Adrenal gland (tissue), 12 donors: ENCODE results near the gene RALGAPA1. TPM values are rescaled to one million over a fixed set of nuclear protein-coding genes. Genes with fewer than 3 reads are reported as not detected.

Source experiments
- DNase-seq, 7 donors: peaks; one replicate each; pipeline ENCODE4 v3.0.0-alpha.2; 2019 to 2020
- H3K27ac ChIP-seq, 5 donors: fragments of 200-600 bp; sonication (generic) in 4 of 5; 1 replicate in 3 of 5; 2 replicates in 2 of 5; pipeline versions ENCODE4 v1.5.1 to v1.8.0; 2016 to 2020; ENCODE audit warnings: mild to moderate bottlenecking in 1 of 5
- H3K27me3 ChIP-seq: fragments of 200-600 bp; 2 replicates; pipeline ENCODE4 v1.8.0; 2021
- H3K36me3 ChIP-seq, 2 donors: fragments of 200-600 bp; replicated peaks in 1 of 2; 1 replicate in 1 of 2; 2 replicates in 1 of 2; pipeline versions ENCODE4 v1.5.1 to v1.8.0; 2018 to 2022
- H3K4me1 ChIP-seq, 2 donors: fragments of 200-600 bp; replicated peaks in 1 of 2; 1 replicate in 1 of 2; 2 replicates in 1 of 2; pipeline versions ENCODE4 v1.5.1 to v1.8.0; 2018 to 2021
- H3K4me3 ChIP-seq, 4 donors: fragments of 200-600 bp; sonication (generic) in 3 of 4; one replicate each; pipeline ENCODE4 v1.5.1; 2016 to 2018
- H3K9me3 ChIP-seq, 3 donors: fragments of 200-600 bp; sonication (generic) in 1 of 3; replicated peaks in 1 of 3; 1 replicate in 2 of 3; 2 replicates in 1 of 3; pipeline versions ENCODE4 v1.5.1 to v1.8.0; 2016 to 2021
- POLR2A ChIP-seq, 2 donors: fragments of 450-650 bp; IDR thresholded peaks; one replicate each; pipeline ENCODE4 v1.6.1; 2017; ENCODE audit warnings: antibody characterized with exemption in 2 of 2, mild to moderate bottlenecking in 2 of 2, moderate library complexity in 1 of 2
- WGBS, 4 donors: extraction: QIAGEN DNeasy Blood & Tissue Kit in 2 of 4; methylation state at CpG; one replicate each; pipeline versions ENCODE4 v1.1.5 to v1.1.7; 2013 to 2017; 5-methylcytosine and 5-hydroxymethylcytosine counted together
- intact Hi-C, 2 donors: fragments of 100-400 bp; cut with DNase I; formaldehyde crosslinking; loops; one replicate each; pipeline versions ENCODE4 v1.14.1 to v1.15.0; 2022 to 2023
- polyA plus RNA-seq, 3 donors: library from polyadenylated mRNA; stranded (reverse); fragments of 200-250 nt in 2 of 3; fragments of 350-450 nt in 1 of 3; fragmentation: Illumina TruSeq in 1 of 3; extraction: RNeasy Lipid Tissue Mini Kit (QIAGEN cat#74804) in 1 of 3; gene quantifications; one replicate each; pipeline ENCODE4 v1.2.3, GENCODE V29; 2013 to 2014
- total RNA-seq, 9 donors: library from RNA; depleted of rRNA in 4 of 9; stranded (reverse); fragments of >200 nt in 4 of 9; fragments of 120-200 nt in 1 of 9; fragmentation: NEBNext Ultra II Directional in 1 of 9; extraction: Animal tissue kit (Norgen Biotek cat#: 25700) in 1 of 9; gene quantifications; one replicate each; pipeline versions ENCODE4 v1.1.0 to v1.2.4, GENCODE V29; 2013 to 2023
- TF ChIP-seq, protein P1 (sequence below), 6 experiments: fragments of 450-650 bp in 4 of 6; fragments of 200-600 bp in 2 of 6; sonication (generic) in 1 of 6; IDR thresholded peaks; 1 replicate in 5 of 6; 2 replicates in 1 of 6; pipeline versions ENCODE4 v1.5.1 to v1.8.0; 2016 to 2021; ENCODE audit warnings: antibody characterized with exemption in 6 of 6, mild to moderate bottlenecking in 2 of 6, moderate library complexity in 1 of 6
- donor health status: healthy with polysubstance abuse.
- donor health status: Bipolar disorder and iron deficiency.
- donor health status: DM: yes; HTN: yes; CAD: no.
- donor health status: DM: no; HTN: no; CAD: no.
- donor health status: DM: no; HTN: no; CAD: no.
- donor health status: DM: yes; HTN: yes; CAD: no.

RALGAPA1 gene
- total and polyA plus RNA-seq, 12 donors: 31.7 to 116 (median 64.8) TPM

DNA sequence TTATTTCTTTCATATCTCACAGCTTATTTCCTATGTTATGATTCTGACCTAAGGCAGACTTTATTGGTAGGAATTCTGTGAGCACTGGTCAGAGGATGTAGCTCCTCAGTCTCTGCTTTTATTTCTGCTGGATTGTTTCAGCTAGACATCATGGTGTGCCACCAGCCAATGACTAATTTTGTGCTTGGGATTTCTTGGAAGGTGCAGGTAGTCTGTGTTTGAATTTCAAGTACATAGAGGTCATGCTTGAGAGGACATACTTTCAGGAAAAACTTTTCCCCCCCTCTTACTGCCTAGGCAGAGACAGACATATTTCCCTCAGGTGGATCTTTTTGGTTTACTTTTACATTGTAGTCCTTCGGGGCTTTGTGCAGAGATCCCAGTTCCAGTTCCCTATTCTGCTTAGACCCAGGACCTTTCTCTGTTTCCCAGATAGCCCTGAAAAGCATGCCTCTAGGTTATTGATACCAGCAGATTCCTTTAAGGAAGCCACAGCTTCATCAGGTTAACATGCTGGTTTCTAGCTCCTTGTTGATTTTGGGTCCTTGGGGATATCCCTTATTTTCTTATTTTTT is 45.7 kb upstream of the RALGAPA1 start:
- 77 to 94% (median 82%) methylated on average over 1 of the region's 1 CpG for WGBS, 4 donors
- intact Hi-C loops: no loop called here

DNA sequence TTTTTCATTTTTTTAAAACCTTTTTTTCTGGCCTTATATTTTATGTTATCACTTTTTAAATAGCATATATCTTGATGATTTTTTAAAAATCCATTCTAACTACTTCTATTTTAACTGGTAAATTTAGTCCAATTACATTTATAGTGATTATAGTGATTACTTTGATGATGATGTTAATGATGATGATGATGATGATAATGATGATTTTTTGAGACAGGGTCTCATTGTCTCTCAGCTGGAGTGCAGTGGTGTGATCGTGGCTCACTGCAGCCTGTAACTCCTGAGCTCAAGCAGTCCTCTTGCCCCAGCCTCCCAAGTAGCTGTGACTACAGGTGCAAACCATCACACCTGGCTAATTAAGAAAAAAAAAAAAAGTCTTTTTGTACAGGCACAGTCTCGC is 44.1 kb upstream of the RALGAPA1 start:
- peaks cover 0 to 3% (median 0%) of the 10 kb centered on the region in 3 donors for H3K9me3 ChIP-seq
- DNase-seq: no peak
- H3K36me3 ChIP-seq: no peaks in the 10 kb centered on the region
- TF ChIP-seq, protein P1, sequence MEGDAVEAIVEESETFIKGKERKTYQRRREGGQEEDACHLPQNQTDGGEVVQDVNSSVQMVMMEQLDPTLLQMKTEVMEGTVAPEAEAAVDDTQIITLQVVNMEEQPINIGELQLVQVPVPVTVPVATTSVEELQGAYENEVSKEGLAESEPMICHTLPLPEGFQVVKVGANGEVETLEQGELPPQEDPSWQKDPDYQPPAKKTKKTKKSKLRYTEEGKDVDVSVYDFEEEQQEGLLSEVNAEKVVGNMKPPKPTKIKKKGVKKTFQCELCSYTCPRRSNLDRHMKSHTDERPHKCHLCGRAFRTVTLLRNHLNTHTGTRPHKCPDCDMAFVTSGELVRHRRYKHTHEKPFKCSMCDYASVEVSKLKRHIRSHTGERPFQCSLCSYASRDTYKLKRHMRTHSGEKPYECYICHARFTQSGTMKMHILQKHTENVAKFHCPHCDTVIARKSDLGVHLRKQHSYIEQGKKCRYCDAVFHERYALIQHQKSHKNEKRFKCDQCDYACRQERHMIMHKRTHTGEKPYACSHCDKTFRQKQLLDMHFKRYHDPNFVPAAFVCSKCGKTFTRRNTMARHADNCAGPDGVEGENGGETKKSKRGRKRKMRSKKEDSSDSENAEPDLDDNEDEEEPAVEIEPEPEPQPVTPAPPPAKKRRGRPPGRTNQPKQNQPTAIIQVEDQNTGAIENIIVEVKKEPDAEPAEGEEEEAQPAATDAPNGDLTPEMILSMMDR (IDR thresholded peaks at IDR 0.05): no peak
- TF ChIP-seq POLR2A (IDR thresholded peaks at IDR 0.05): no peak
- H3K4me3 ChIP-seq: no peak overlapping the region
- no peaks in the 10 kb centered on the region for H3K27me3 ChIP-seq
- peaks cover 0 to 15% of the 10 kb centered on the region in 2 donors for H3K4me1 ChIP-seq
- no peak overlapping the region for H3K27ac ChIP-seq
- intact Hi-C loops: no loop called here
- WGBS, 4 donors: 95 to 100% (median 98%) methylated on average over 2 of the region's 2 CpGs

More for the DNA sequence above, 45.7 kb upstream of the RALGAPA1 start:
- H3K9me3 ChIP-seq: peaks cover 0 to 3% (median 0%) of the 10 kb centered on the region in 3 donors
- peak overlapping the region in 1 of 5 donors; percentile 10 for H3K27ac ChIP-seq
- TF ChIP-seq POLR2A (IDR thresholded peaks at IDR 0.05): no peak
- TF ChIP-seq, protein P1 (IDR thresholded peaks at IDR 0.05): no peak
- no peak overlapping the region for H3K4me3 ChIP-seq
- peaks cover 0 to 15% of the 10 kb centered on the region in 2 donors for H3K4me1 ChIP-seq
- H3K36me3 ChIP-seq: no peaks in the 10 kb centered on the region
- no peak for DNase-seq
- no peaks in the 10 kb centered on the region for H3K27me3 ChIP-seq

DNA sequence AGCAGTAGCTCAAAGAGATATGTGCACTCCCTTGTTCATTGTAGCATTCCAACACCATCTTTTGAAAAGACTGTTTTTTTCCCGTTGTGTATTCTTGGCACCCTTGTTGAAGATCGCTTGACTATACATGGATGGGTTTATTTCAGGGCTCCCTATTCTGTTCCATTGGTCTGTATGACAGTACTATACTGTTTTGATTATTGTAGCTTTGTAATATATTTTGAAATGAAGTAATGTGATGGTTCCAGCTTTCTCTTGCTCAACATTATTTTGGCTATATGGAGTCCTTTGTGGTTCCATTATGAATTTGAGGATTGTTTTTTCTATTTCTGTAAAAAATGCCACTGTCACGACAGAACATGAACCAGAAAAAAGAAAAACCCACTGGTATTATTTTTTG is 42.7 kb upstream of the RALGAPA1 start:
- no peak overlapping the region for H3K27ac ChIP-seq
- no peaks in the 10 kb centered on the region for H3K27me3 ChIP-seq
- peaks cover 0 to 15% of the 10 kb centered on the region in 2 donors for H3K4me1 ChIP-seq
- peaks cover 0 to 3% (median 0%) of the 10 kb centered on the region in 3 donors for H3K9me3 ChIP-seq
- WGBS, 4 donors: 97 to 99% (median 99%) methylated on average over 3 of the region's 3 CpGs
- TF ChIP-seq, protein P1 (IDR thresholded peaks at IDR 0.05): no peak
- TF ChIP-seq POLR2A (IDR thresholded peaks at IDR 0.05): no peak
- H3K36me3 ChIP-seq: no peaks in the 10 kb centered on the region
- H3K4me3 ChIP-seq: no peak overlapping the region
- intact Hi-C loops: no loop called here
- no peak for DNase-seq

DNA sequence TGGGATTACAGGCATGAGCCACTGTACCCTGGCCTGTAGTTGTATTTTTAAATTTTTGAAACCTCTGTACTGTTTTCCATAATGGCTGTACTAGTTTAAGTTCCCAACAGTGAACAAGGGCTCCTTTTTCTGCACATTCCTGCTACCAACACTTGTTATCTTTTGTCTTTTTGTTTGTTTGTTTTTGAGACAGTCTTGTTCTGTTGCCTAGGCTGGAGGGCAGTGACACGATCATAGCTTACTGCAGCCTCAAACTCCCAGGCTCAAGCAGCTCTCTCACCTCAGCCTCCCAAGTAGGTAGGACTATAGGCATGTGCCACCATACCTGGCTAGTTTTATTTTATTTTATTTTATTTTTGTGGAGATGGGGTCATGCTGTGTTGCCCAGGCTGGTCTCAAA is 40.0 kb upstream of the RALGAPA1 start:
- 79 to 93% (median 86%) methylated on average over 1 of the region's 1 CpG for WGBS, 4 donors
- Histone ChIP-seq H3K9me3 (peaks cover 0 to 3% (median 0%) of the 10 kb centered on the region in 3 donors), H3K27ac (no peak overlapping the region), H3K4me3 (no peak overlapping the region), H3K27me3 (no peaks in the 10 kb centered on the region), H3K4me1 (peaks cover 0 to 4% of the 10 kb centered on the region in 2 donors), H3K36me3 (peaks cover 0 to 4% of the 10 kb centered on the region in 2 donors)
- no peak for TF ChIP-seq POLR2A (IDR thresholded peaks at IDR 0.05)
- TF ChIP-seq, protein P1 (IDR thresholded peaks at IDR 0.05): no peak
- intact Hi-C loops: no loop called here
- DNase-seq: no peak
